ENCODE measurements around the gene PRIMA1.

- TF ChIP-seq CTCF (IDR thresholded peaks at IDR 0.05; ENCODE audit: low read depth, low read length, poor library complexity, severe bottlenecking) (no peak), EZH2phosphoT487 (IDR thresholded peaks at IDR 0.05; ENCODE audit: borderline replicate concordance, low read length) (no peak)
Measured at GRCh38 chr14:93789228-93790130, 1.2 kb upstream of the PRIMA1 start.
